ENCODE measurements around the gene CHCHD6. TPM values are rescaled to one million over a fixed set of nuclear protein-coding genes. Genes with fewer than 3 reads are reported as not detected.

The CHCHD6 gene
- total and polyA plus RNA-seq, 2 experiments from 2014 or later, result 15.8 to 21.4 TPM

DNA sequence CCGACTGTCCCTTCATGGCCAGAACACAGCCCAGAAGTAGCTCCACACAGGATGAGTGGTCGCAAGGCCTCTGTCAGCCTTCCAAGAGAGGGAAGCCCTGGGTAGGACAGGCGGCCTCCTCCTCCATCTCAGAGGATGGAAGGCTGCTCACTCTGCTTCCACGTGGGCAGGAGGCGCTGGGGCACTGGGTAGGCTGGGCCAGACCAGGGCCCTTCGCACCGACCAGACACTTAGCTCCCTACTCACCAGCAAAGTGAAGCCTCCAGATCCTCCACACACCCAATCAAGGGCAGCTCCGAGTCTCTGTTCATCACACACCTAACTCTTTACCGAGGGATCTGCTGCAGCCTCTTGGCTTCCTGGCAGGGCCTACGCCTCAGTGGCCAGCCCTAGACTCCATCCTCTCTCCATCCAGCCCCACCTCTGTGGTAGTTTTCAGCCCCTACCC, 254.6 kb downstream of the CHCHD6 start:
- Histone ChIP-seq H3F3A (ENCODE audit: insufficient read depth) (no peaks in the 10 kb centered on the region), H3K4me2 (ENCODE audit: unreplicated experiment) (no peak overlapping the region), H4K20me1 (ENCODE audit: insufficient read depth) (no peaks in the 10 kb centered on the region), H3K79me2 (ENCODE audit: insufficient read depth) (no peaks in the 10 kb centered on the region), H3K9ac (no peak overlapping the region), H3K36me3 (ENCODE audit: low read depth) (no peaks in the 10 kb centered on the region), H3K9me2 (ENCODE audit: insufficient read depth) (no peaks in the 10 kb centered on the region), H3K4me3 (no peak overlapping the region), H3K9me3 (ENCODE audit: low read depth) (no peaks in the 10 kb centered on the region), H3K27me3 (replicated peaks; ENCODE audit: insufficient read depth) (no peaks in the 10 kb centered on the region), H2AFZ (no peak overlapping the region), H3K27ac (no peak overlapping the region), H3K4me1 (ENCODE audit: insufficient read depth) (peaks cover 20% of the 10 kb centered on the region)
- TF ChIP-seq EZH2 (IDR thresholded peaks at IDR 0.05; ENCODE audit: insufficient read depth, poor library complexity, severe bottlenecking) (no peak), EZH2phosphoT487 (IDR thresholded peaks at IDR 0.05; ENCODE audit: insufficient read depth, low read depth) (no peak)
- 81 to 89% methylated on average over 10 of the region's 10 CpGs for WGBS, 2 experiments (ENCODE audit: low coverage in 1 of 2, low lambda C conversion rate in 2 of 2, missing lambda C conversion rate in 2 of 2)
- in situ Hi-C loops (cut with MboI), result no loop called here
- DNase-seq, result no peak

DNA sequence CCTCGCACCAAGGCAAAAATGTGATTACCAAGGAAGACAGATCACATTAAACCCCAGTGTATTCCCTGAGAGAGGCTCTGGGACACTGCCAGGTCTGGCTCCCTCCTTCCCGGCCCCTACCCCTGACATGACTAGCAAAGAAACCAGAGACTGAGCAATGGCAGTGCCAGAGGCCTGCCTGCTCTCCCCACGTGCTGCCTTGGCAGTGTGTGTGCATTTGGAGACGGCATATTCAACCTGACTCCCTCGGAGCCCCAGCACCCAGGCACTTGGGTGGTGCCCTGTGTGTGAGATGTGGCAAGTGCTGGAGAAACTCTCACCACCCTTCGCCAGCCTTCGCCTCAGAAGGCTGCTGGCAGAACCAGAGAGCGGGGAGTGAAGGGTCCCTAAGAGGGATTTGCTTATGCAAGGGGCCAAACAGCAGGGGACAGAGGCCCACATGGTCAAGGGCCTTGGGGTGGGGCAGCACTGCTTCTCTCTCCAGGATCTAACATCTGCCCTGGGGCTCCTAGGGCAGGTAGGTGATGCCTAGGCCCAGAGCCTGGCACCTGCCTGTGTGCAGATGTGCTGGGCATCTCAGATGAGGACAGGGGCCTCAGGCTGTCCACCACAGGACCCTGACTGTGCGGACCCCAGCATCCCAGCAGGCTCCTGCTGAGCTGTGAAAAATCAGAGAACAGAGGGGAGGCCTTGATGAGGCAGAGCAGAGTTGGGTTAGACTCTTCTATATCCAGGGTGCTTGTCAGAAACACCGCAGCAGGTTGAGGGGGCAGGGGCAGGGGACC, 255.3 kb downstream of the CHCHD6 start:
- Histone ChIP-seq H3K27ac (peak overlapping the region; percentile 58; the same call in 1 of the 2 replicates), H3K4me1 (ENCODE audit: insufficient read depth) (peaks cover 20% of the 10 kb centered on the region), H3K4me3 (no peak overlapping the region), H3K36me3 (ENCODE audit: low read depth) (no peaks in the 10 kb centered on the region), H3K9me3 (ENCODE audit: low read depth) (no peaks in the 10 kb centered on the region), H3K79me2 (ENCODE audit: insufficient read depth) (no peaks in the 10 kb centered on the region), H2AFZ (no peak overlapping the region), H4K20me1 (ENCODE audit: insufficient read depth) (no peaks in the 10 kb centered on the region), H3K27me3 (replicated peaks; ENCODE audit: insufficient read depth) (no peaks in the 10 kb centered on the region), H3F3A (ENCODE audit: insufficient read depth) (no peaks in the 10 kb centered on the region), H3K9me2 (ENCODE audit: insufficient read depth) (no peaks in the 10 kb centered on the region), H3K9ac (no peak overlapping the region), H3K4me2 (ENCODE audit: unreplicated experiment) (no peak overlapping the region)
- DNase-seq, result no peak
- 85 to 86% methylated on average over 10 of the region's 10 CpGs for WGBS, 2 experiments (ENCODE audit: low coverage in 1 of 2, low lambda C conversion rate in 2 of 2, missing lambda C conversion rate in 2 of 2)
- TF ChIP-seq EZH2 (IDR thresholded peaks at IDR 0.05; ENCODE audit: insufficient read depth, poor library complexity, severe bottlenecking) (no peak), EZH2phosphoT487 (IDR thresholded peaks at IDR 0.05; ENCODE audit: insufficient read depth, low read depth) (no peak)
- in situ Hi-C loops (cut with MboI), result no loop called here

DNA sequence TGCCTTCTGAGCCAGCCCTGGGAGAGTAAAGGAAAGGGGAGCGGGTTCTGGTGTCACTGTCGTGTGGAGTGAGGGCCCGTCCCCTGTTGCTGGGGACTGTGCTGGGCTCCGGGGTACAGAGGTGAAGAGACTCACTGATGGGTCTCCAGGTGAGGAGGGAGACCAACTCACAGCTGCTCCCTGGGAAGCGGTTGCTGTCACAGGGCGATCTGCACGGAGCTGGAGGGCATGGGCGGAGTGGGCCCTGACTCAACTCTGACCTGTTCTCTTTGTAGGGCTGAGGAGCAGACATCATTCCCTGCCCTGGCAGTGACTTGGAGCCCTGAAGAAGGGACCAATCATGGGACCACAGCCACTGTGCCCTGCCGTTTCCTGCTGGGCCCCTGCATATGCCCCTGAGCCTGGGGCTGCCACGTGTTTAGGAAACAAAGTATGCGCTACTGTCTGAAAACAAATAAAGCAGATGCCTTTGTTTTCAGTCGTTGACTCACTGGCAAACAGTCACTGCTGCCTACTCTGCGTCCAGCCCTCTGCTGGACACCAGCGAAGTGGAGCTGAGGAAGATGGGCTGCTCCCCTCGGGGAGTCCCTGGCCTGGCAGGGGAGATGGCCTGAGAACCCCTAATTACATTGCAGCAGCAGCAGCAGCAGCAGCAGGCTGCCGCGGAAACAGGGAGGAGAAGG, 256.0 kb downstream of the CHCHD6 start:
- Histone ChIP-seq H3K9me2 (ENCODE audit: insufficient read depth) (no peaks in the 10 kb centered on the region), H3K79me2 (ENCODE audit: insufficient read depth) (no peaks in the 10 kb centered on the region), H3K4me1 (ENCODE audit: insufficient read depth) (peaks cover 20% of the 10 kb centered on the region), H2AFZ (peak overlapping the region; percentile 16; the same call in 1 of the 2 replicates), H3K9ac (peak overlapping the region; percentile 37; the same call in 1 of the 2 replicates), H3K27ac (peak overlapping the region; percentile 58), H3F3A (ENCODE audit: insufficient read depth) (no peaks in the 10 kb centered on the region), H3K36me3 (ENCODE audit: low read depth) (no peaks in the 10 kb centered on the region), H3K27me3 (replicated peaks; ENCODE audit: insufficient read depth) (no peaks in the 10 kb centered on the region), H4K20me1 (ENCODE audit: insufficient read depth) (no peaks in the 10 kb centered on the region), H3K4me3 (no peak overlapping the region), H3K9me3 (ENCODE audit: low read depth) (no peaks in the 10 kb centered on the region), H3K4me2 (ENCODE audit: unreplicated experiment) (peak overlapping the region; percentile 24)
- DNase-seq, result peak; percentile 87
- in situ Hi-C loops (cut with MboI), result no loop called here
- WGBS, 2 experiments (ENCODE audit: low coverage in 1 of 2, low lambda C conversion rate in 2 of 2, missing lambda C conversion rate in 2 of 2), result 54 to 57% methylated on average over 17 of the region's 17 CpGs
- TF ChIP-seq EZH2phosphoT487 (IDR thresholded peaks at IDR 0.05; ENCODE audit: insufficient read depth, low read depth) (no peak), EZH2 (IDR thresholded peaks at IDR 0.05; ENCODE audit: insufficient read depth, poor library complexity, severe bottlenecking) (no peak)

DNA sequence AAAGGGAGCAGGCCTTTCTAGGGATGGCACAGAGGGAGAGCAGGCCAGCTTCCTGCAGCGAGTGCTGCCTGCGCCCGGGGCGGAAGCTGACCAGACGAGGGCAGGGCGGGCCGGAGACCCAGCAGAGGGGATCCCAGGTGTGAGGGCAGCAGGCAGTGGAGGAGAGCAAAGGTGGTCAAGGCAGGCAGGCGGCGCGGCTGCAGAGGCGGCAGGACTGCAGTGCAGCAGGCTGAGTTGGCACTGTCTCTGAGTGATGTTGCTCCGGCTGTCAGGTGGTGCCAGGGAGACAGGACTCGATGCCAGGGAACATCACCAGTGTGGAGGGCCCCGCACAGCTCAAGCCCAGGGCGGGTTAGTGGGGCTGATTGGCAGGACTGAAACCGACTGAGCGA, 256.6 kb downstream of the CHCHD6 start:
- H2AFZ ChIP-seq, result peak overlapping the region; percentile 16; the same call in 1 of the 2 replicates
- no peak overlapping the region for H3K4me3 ChIP-seq
- H3K27me3 ChIP-seq (replicated peaks; ENCODE audit: insufficient read depth), result no peaks in the 10 kb centered on the region
- H3K4me2 ChIP-seq (ENCODE audit: unreplicated experiment), result peak overlapping the region; percentile 24
- H3K79me2 ChIP-seq (ENCODE audit: insufficient read depth), result no peaks in the 10 kb centered on the region
- no peak for TF ChIP-seq EZH2 (IDR thresholded peaks at IDR 0.05; ENCODE audit: insufficient read depth, poor library complexity, severe bottlenecking)
- TF ChIP-seq EZH2phosphoT487 (IDR thresholded peaks at IDR 0.05; ENCODE audit: insufficient read depth, low read depth), result no peak
- no peaks in the 10 kb centered on the region for H3F3A ChIP-seq (ENCODE audit: insufficient read depth)
- H3K27ac ChIP-seq, result peak overlapping the region; percentile 58
- in situ Hi-C loops (cut with MboI), result no loop called here
- no peaks in the 10 kb centered on the region for H4K20me1 ChIP-seq (ENCODE audit: insufficient read depth)
- H3K9me2 ChIP-seq (ENCODE audit: insufficient read depth), result no peaks in the 10 kb centered on the region
- H3K9me3 ChIP-seq (ENCODE audit: low read depth), result no peaks in the 10 kb centered on the region
- WGBS, 2 experiments (ENCODE audit: low coverage in 1 of 2, low lambda C conversion rate in 2 of 2, missing lambda C conversion rate in 2 of 2), result 60 to 63% methylated on average over 17 of the region's 17 CpGs
- H3K4me1 ChIP-seq (ENCODE audit: insufficient read depth), result peaks cover 20% of the 10 kb centered on the region
- H3K36me3 ChIP-seq (ENCODE audit: low read depth), result no peaks in the 10 kb centered on the region
- no peak overlapping the region for H3K9ac ChIP-seq
- DNase-seq, result no peak
